ENCODE data around the gene ECSCR.
"Not testable (repeated sequence)": the region's sequence is repeated elsewhere in the genome, so short reads cannot be mapped to it uniquely, and the experiment has no call there.

DNA sequence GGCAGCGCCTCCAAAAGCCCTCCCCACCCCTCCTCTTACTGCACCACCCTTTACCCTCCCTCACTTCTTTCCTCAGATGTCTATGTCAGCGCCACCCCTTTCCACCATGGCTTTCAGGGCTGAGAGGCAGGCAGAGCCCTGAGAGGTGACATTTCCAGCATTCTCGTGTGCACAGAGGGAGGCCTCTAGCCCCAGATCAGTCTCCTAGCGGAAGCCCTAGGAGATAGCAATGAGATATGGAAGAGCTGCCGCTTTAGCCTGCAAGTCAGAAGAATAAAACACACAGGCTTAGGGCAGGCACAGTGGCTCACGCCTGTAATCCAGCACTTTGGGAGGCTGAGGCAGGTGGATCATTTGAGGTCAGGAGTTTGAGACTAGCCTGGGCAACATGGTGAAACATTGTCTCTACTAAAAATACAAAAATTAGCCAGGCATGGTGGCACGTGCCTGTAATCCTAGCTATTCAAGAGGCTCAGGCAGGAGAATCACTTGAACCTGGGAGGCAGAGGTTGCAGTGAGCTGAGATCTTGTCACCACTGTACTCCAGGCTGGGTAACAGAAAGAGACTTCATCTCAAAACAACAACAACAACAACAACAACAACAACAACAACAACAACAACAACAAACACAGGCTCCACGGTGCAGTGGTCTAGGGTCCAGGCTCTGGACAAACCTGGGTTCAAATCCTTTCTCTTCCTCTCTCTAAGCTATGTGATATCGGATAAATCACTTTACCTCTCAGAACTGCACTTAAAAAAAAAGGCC, 16.3 kb upstream of the ECSCR start:
- TF ChIP-seq POLR2A, POLR2AphosphoS5 (IDR thresholded peaks at IDR 0.05; ENCODE audit: low read depth, low read length): not testable (repeated sequence)
